ENCODE measurements around the gene RPS2.
"Not testable (repeated sequence)": the region's sequence is repeated elsewhere in the genome, so short reads cannot be mapped to it uniquely, and the experiment has no call there.

The RPS2 gene

GRCh38 chr16:1944612-1945199 is 19.9 kb downstream of the RPS2 start:
- no peak for TF ChIP-seq CTCF (IDR thresholded peaks at IDR 0.05; ENCODE audit: low read depth, low read length)
- H3K4me3 ChIP-seq (ENCODE audit: low read depth, low read length): no peak overlapping the region
- in situ Hi-C loops (cut with HindIII; ENCODE audit: low sequenced_read_pairs): no loop called here
- no peak for DNase-seq (ENCODE audit: low read depth, low spot score)

- no peak for TF ChIP-seq CTCF (IDR thresholded peaks at IDR 0.05; ENCODE audit: low read depth, low read length)
Observed at GRCh38 chr16:1942810-1943726, 21.6 kb downstream of the RPS2 start, which contains the start of gene MSRB1. Gene MSRB1 (minus strand): TSS chr16:1943199. CDS start chr16:1943156, 43 bp downstream.

GRCh38 chr16:1942047-1942809 is 22.4 kb downstream of the RPS2 start:
- TF ChIP-seq CTCF (IDR thresholded peaks at IDR 0.05; ENCODE audit: low read depth, low read length): no peak
- in situ Hi-C loops (cut with HindIII; ENCODE audit: low sequenced_read_pairs): no loop called here
- DNase-seq (ENCODE audit: low read depth, low spot score): no peak

More at GRCh38 chr16:1942810-1943726, 21.6 kb downstream of the RPS2 start, which contains the start of gene MSRB1:
- in situ Hi-C loops (cut with HindIII; ENCODE audit: low sequenced_read_pairs): no loop called here
- H3K4me3 ChIP-seq (ENCODE audit: low read depth, low read length): peak within 1 kb of the TSS; percentile 86
- peak; percentile 98 for DNase-seq (ENCODE audit: low read depth, low spot score)

GRCh38 chr16:1941162-1942046 is 23.2 kb downstream of the RPS2 start:
- in situ Hi-C loops (cut with HindIII; ENCODE audit: low sequenced_read_pairs): no loop called here
- peak; percentile 35 for TF ChIP-seq CTCF (IDR thresholded peaks at IDR 0.05; ENCODE audit: low read depth, low read length)
- H3K4me3 ChIP-seq (ENCODE audit: low read depth, low read length): peak overlapping the region; percentile 86
- DNase-seq (ENCODE audit: low read depth, low spot score): peak; percentile 74

More at GRCh38 chr16:1942047-1942809, 22.4 kb downstream of the RPS2 start:
- peak overlapping the region; percentile 86 for H3K4me3 ChIP-seq (ENCODE audit: low read depth, low read length)

GRCh38 chr16:1940273-1941161 is 24.1 kb downstream of the RPS2 start:
- no peak for DNase-seq (ENCODE audit: low read depth, low spot score)
- no peak overlapping the region for H3K4me3 ChIP-seq (ENCODE audit: low read depth, low read length)
- in situ Hi-C loops (cut with HindIII; ENCODE audit: low sequenced_read_pairs): no loop called here
- no peak for TF ChIP-seq CTCF (IDR thresholded peaks at IDR 0.05; ENCODE audit: low read depth, low read length)

- in situ Hi-C loops (cut with HindIII; ENCODE audit: low sequenced_read_pairs); DNase-seq (ENCODE audit: low read depth, low spot score); H3K4me3 ChIP-seq (ENCODE audit: low read depth, low read length): not testable (repeated sequence)
Observed at GRCh38 chr16:1939833-1940232, 24.8 kb downstream of the RPS2 start.

Measured in astrocyte of the spinal cord (primary cell).